Mesothelial cell of epicardium (in vitro differentiated cells): Measurements from ENCODE around the gene EDN1. TPM values are rescaled to one million over a fixed set of nuclear protein-coding genes. Genes with fewer than 3 reads are reported as not detected.

ENCODE experiments used
- DNase-seq, 2 experiments: peaks; one replicate each; pipeline ENCODE4 v3.0.0; 2021; ENCODE audit warnings: low spot score in 2 of 2; ENCODE audit not compliant: unreplicated experiment in 2 of 2
- H3K27ac Mint-ChIP-seq: 2 replicates; pipeline ENCODE4 v1.8.0; 2021; ENCODE audit warnings: mixed read lengths
- H3K27me3 Mint-ChIP-seq: 2 replicates; pipeline ENCODE4 v1.8.0; 2021; ENCODE audit warnings: low read depth, mixed read lengths
- H3K36me3 Mint-ChIP-seq: 2 replicates; pipeline ENCODE4 v1.8.0; 2021; ENCODE audit warnings: mixed read lengths
- H3K4me1 Mint-ChIP-seq: 2 replicates; pipeline ENCODE4 v1.8.0; 2021; ENCODE audit warnings: mixed read lengths
- H3K4me3 Mint-ChIP-seq: 2 replicates; pipeline ENCODE4 v1.8.0; 2021; ENCODE audit warnings: mild to moderate bottlenecking, moderate library complexity, mixed read lengths
- H3K9me3 Mint-ChIP-seq: 2 replicates; pipeline ENCODE4 v1.8.0; 2021; ENCODE audit warnings: mixed read lengths
- total RNA-seq: library from RNA; stranded (reverse); gene quantifications from 3 replicates; pipeline ENCODE4 v1.2.1, GENCODE V29; 2021
- TF ChIP-seq, protein P1 (sequence below): fragments of 200-600 bp; sonication (generic); IDR thresholded peaks from one replicate; pipeline ENCODE4 v1.5.0; 2021; ENCODE audit warnings: antibody characterized with exemption; ENCODE audit not compliant: unreplicated experiment

Gene EDN1
- total RNA-seq, 1 donor from 2014 or later, result 8.9 TPM

DNA sequence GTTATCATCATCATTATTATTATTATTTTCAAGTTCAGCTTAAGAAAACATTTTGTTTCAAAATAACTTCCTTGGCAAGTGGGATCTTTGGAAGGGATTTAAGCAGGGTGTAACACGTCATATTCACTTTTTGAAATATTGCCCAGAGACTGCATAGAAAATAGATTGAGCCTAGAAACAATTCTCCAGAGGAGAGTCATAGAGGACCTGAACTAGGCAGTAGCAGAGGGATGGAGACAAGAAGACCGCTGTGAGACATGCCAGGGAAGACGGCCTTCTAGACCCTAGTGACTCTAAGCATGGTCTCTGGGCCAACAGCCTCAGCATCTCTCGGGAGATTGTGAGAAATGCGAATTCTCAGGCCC, 55.5 kb downstream of the EDN1 start:
- peaks cover 3% of the 10 kb centered on the region for H3K4me1 Mint-ChIP-seq
- H3K27ac Mint-ChIP-seq, result no peak overlapping the region
- H3K36me3 Mint-ChIP-seq, result no peaks in the 10 kb centered on the region
- DNase-seq, result no peak
- TF ChIP-seq, protein P1, sequence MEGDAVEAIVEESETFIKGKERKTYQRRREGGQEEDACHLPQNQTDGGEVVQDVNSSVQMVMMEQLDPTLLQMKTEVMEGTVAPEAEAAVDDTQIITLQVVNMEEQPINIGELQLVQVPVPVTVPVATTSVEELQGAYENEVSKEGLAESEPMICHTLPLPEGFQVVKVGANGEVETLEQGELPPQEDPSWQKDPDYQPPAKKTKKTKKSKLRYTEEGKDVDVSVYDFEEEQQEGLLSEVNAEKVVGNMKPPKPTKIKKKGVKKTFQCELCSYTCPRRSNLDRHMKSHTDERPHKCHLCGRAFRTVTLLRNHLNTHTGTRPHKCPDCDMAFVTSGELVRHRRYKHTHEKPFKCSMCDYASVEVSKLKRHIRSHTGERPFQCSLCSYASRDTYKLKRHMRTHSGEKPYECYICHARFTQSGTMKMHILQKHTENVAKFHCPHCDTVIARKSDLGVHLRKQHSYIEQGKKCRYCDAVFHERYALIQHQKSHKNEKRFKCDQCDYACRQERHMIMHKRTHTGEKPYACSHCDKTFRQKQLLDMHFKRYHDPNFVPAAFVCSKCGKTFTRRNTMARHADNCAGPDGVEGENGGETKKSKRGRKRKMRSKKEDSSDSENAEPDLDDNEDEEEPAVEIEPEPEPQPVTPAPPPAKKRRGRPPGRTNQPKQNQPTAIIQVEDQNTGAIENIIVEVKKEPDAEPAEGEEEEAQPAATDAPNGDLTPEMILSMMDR, result no peak
- H3K9me3 Mint-ChIP-seq, result peaks cover 4% of the 10 kb centered on the region
- H3K4me3 Mint-ChIP-seq, result no peak overlapping the region
- peaks cover 4% of the 10 kb centered on the region for H3K27me3 Mint-ChIP-seq
